ENCODE results near the gene NTSR2. TPM values are rescaled to one million over a fixed set of nuclear protein-coding genes. Genes with fewer than 3 reads are reported as not detected.

The NTSR2 gene
- total and polyA plus RNA-seq, 2 of the 8 experiments (the other 6 are each of a cell fraction or from before 2014, with no cell fraction given) = 0.05 TPM; not detected in 1

- no peaks in the 10 kb centered on the region for H3K4me1 ChIP-seq (replicated peaks in 1 of 4; ENCODE audit: control insufficient read depth in 3 of 4, insufficient read depth in 4 of 4, low read length in 3 of 4)
- H3K79me1 ChIP-seq (ENCODE audit: low read depth, low read length) = no peaks in the 10 kb centered on the region
- H3K9ac ChIP-seq (replicated peaks in 1 of 4; ENCODE audit: extremely low read depth in 1 of 4, low read depth in 3 of 4, low read length in 3 of 4) = no peak overlapping the region
- no peak overlapping the region for H2BK5ac ChIP-seq (ENCODE audit: low read depth, low read length)
- 96% methylated on average over 20 of the region's 20 CpGs; no CpG with 5 or more reads in 1 of the 2 experiments for WGBS, 2 experiments (ENCODE audit: extremely low coverage in 1 of 2, insufficient coverage in 1 of 2, insufficient read length in 1 of 2, insufficient replicate concordance in 2 of 2, low coverage in 1 of 2, low lambda C conversion rate in 2 of 2, missing lambda C conversion rate in 1 of 2)
- no peak overlapping the region for H2AK5ac ChIP-seq (ENCODE audit: low read depth, low read length)
- no peak overlapping the region for H3K27ac ChIP-seq (ENCODE audit: low read depth, low read length)
- TF ChIP-seq HDAC6 (IDR thresholded peaks at IDR 0.05; ENCODE audit: low read depth, low read length) = no peak
- TF ChIP-seq KDM1A (IDR thresholded peaks at IDR 0.05; ENCODE audit: borderline replicate concordance, low read length) = no peak
- TF ChIP-seq POLR2A (IDR thresholded peaks at IDR 0.05; ENCODE audit: control extremely low read depth in 1 of 2, low read depth in 2 of 2, low read length in 2 of 2) = no peak
- no peak for TF ChIP-seq BRCA1 (IDR thresholded peaks at IDR 0.05; ENCODE audit: low read depth, low read length)
- no peak for TF ChIP-seq ZNF274 (IDR thresholded peaks at IDR 0.05; ENCODE audit: borderline replicate concordance, extremely low read depth, low read length)
- TF ChIP-seq TAF1 (IDR thresholded peaks at IDR 0.05; ENCODE audit: low read depth, low read length) = no peak
- no peak for TF ChIP-seq CTBP2 (IDR thresholded peaks at IDR 0.05; ENCODE audit: borderline replicate concordance, insufficient read depth, insufficient read length, low read length)
- no peak for TF ChIP-seq YY1 (IDR thresholded peaks at IDR 0.05; ENCODE audit: low read depth, low read length)
- no peak overlapping the region for H3K18ac ChIP-seq (ENCODE audit: extremely low read depth, low read length)
- ChIA-PET CTCF (ENCODE audit: partially characterized antibody) (interaction anchor here (1.1 to 2.1 kb wide), 2 partner anchors 10 to 34 kb away, joined by 4 to 5 read pairs; no protein-coding TSS in a partner anchor), POLR2A (ENCODE audit: partially characterized antibody) (no interaction called here)
- no peak overlapping the region for H3K23ac ChIP-seq (ENCODE audit: insufficient read length)
- FAIRE-seq (no peak), DNase-seq (ENCODE audit: low read depth in 1 of 2, low spot score in 2 of 2) (no peak)
- H3K36me3 ChIP-seq (ENCODE audit: control insufficient read depth in 2 of 4, insufficient read depth in 4 of 4, low read length in 3 of 4) = peaks cover 0 to 10% (median 6%) of the 10 kb centered on the region in 4 experiments; a peak in 5 of 8 replicates
- no peak overlapping the region for H4K8ac ChIP-seq (ENCODE audit: extremely low read depth, insufficient read depth, low read length)
- no peak overlapping the region for H2AFZ ChIP-seq (ENCODE audit: low read length)
- no peak overlapping the region for H2BK20ac ChIP-seq (ENCODE audit: low read length)
- H2BK15ac ChIP-seq (ENCODE audit: low read length) = no peak overlapping the region
- no peak overlapping the region for H2BK12ac ChIP-seq (ENCODE audit: low read depth, low read length)
- H3K4me2 ChIP-seq (ENCODE audit: insufficient read depth in 1 of 2, low read depth in 2 of 2, low read length in 2 of 2) = no peak overlapping the region
- H3K4ac ChIP-seq (replicated peaks; ENCODE audit: insufficient read length, low read depth, low read length) = no peak overlapping the region
- H4K20me1 ChIP-seq (replicated peaks in 1 of 2; ENCODE audit: control insufficient read depth in 1 of 2, insufficient read depth in 2 of 2, low read length in 2 of 2) = peaks cover 0 to 6% of the 10 kb centered on the region in 2 experiments
- H3K4me3 ChIP-seq (ENCODE audit: extremely low read depth in 1 of 4, insufficient read depth in 2 of 4, low read depth in 3 of 4, low read length in 4 of 4) = no peak overlapping the region
- H2BK120ac ChIP-seq (replicated peaks; ENCODE audit: low read depth, low read length) = no peak overlapping the region
- H3K27me3 ChIP-seq (replicated peaks in 1 of 4; ENCODE audit: control insufficient read depth in 3 of 4, extremely low read depth in 1 of 4, insufficient read depth in 3 of 4, low read length in 3 of 4) = no peaks in the 10 kb centered on the region
- H4K91ac ChIP-seq (replicated peaks; ENCODE audit: insufficient read length, low read length) = no peak overlapping the region
- H3K79me2 ChIP-seq (ENCODE audit: control insufficient read depth in 1 of 2, insufficient read depth in 2 of 2, low read length in 2 of 2) = no peaks in the 10 kb centered on the region; a peak in 1 of 4 replicates
- no peak overlapping the region for H3K56ac ChIP-seq (replicated peaks; ENCODE audit: insufficient read length, low read depth, low read length)
- H4K5ac ChIP-seq (ENCODE audit: insufficient read length, low read depth, low read length) = no peak overlapping the region
- H3K14ac ChIP-seq (ENCODE audit: insufficient read length) = no peak overlapping the region
- H3K9me3 ChIP-seq (ENCODE audit: insufficient read depth in 2 of 2, low read depth in 1 of 2, low read length in 1 of 2) = no peaks in the 10 kb centered on the region
- H3K23me2 ChIP-seq (ENCODE audit: low read depth, low read length) = no peaks in the 10 kb centered on the region
These were observed 51.3 kb downstream of the NTSR2 start for GRCh38 chr2:11618708-11619062.
